ENCODE data around the gene BLCAP.
"Not testable (repeated sequence)": the region's sequence is repeated elsewhere in the genome, so short reads cannot be mapped to it uniquely, and the experiment has no call there.

The BLCAP gene

GRCh38 chr20:37498066-37498665, 29.5 kb downstream of the BLCAP start:
- ChIA-PET POLR2A (no interaction called here), CTCF (interaction anchor here (0.9 to 1.1 kb wide), 2 partner anchors 13 to 34 kb away, joined by 3 read pairs; no protein-coding TSS in a partner anchor)
- no peak for DNase-seq
- WGBS (ENCODE audit: insufficient coverage), result no CpG with 5 or more reads among the region's 2 CpGs
- no peaks in the 10 kb centered on the region for H3K9me3 ChIP-seq (ENCODE audit: control extremely low read depth in 1 of 5, control insufficient read depth in 4 of 5, insufficient read depth in 2 of 5, low read depth in 1 of 5, low read length in 4 of 5)
- H3K4me3 ChIP-seq (ENCODE audit: control insufficient read depth in 1 of 7, extremely low read depth in 1 of 7, insufficient read depth in 4 of 7, low read depth in 2 of 7, low read length in 6 of 7), result no peak overlapping the region
- H3K27ac ChIP-seq (ENCODE audit: insufficient read depth in 1 of 2, low read depth in 1 of 2, low read length in 2 of 2, poor library complexity in 1 of 2, severe bottlenecking in 2 of 2), result no peak overlapping the region
- H3K36me3 ChIP-seq (ENCODE audit: control insufficient read depth in 4 of 4, insufficient read depth in 4 of 4, low read length in 3 of 4), result peaks cover 0 to 3% (median 0%) of the 10 kb centered on the region in 4 experiments
- no peaks in the 10 kb centered on the region for H3K27me3 ChIP-seq (replicated peaks in 2 of 5; ENCODE audit: control insufficient read depth in 4 of 5, insufficient read depth in 5 of 5, low read length in 4 of 5)
- H3K4me1 ChIP-seq (ENCODE audit: control extremely low read depth in 1 of 4, control insufficient read depth in 4 of 4, insufficient read depth in 4 of 4, low read length in 3 of 4), result no peaks in the 10 kb centered on the region

- 95% methylated on average over 5 of the region's 5 CpGs for WGBS (ENCODE audit: insufficient coverage)
- H3K4me1 ChIP-seq (ENCODE audit: control extremely low read depth in 1 of 4, control insufficient read depth in 4 of 4, insufficient read depth in 4 of 4, low read length in 3 of 4), result no peaks in the 10 kb centered on the region
- H3K27me3 ChIP-seq (replicated peaks in 2 of 5; ENCODE audit: control insufficient read depth in 4 of 5, insufficient read depth in 5 of 5, low read length in 4 of 5), result no peaks in the 10 kb centered on the region
- no peak overlapping the region for H3K4me3 ChIP-seq (ENCODE audit: control insufficient read depth in 1 of 7, extremely low read depth in 1 of 7, insufficient read depth in 4 of 7, low read depth in 2 of 7, low read length in 6 of 7)
- POLR2A ChIA-PET, result no interaction called here
- DNase-seq, result no peak
- CTCF ChIA-PET, result no interaction called here
- H3K27ac ChIP-seq (ENCODE audit: insufficient read depth in 1 of 2, low read depth in 1 of 2, low read length in 2 of 2, poor library complexity in 1 of 2, severe bottlenecking in 2 of 2), result no peak overlapping the region
- peaks cover 0 to 3% (median 0%) of the 10 kb centered on the region in 4 experiments for H3K36me3 ChIP-seq (ENCODE audit: control insufficient read depth in 4 of 4, insufficient read depth in 4 of 4, low read length in 3 of 4)
- no peaks in the 10 kb centered on the region for H3K9me3 ChIP-seq (ENCODE audit: control extremely low read depth in 1 of 5, control insufficient read depth in 4 of 5, insufficient read depth in 2 of 5, low read depth in 1 of 5, low read length in 4 of 5)
These were observed 32.9 kb downstream of the BLCAP start for GRCh38 chr20:37494796-37495195.

- H3K27me3 ChIP-seq (replicated peaks in 2 of 5; ENCODE audit: control insufficient read depth in 4 of 5, insufficient read depth in 5 of 5, low read length in 4 of 5), result no peaks in the 10 kb centered on the region
- 95% methylated on average over 8 of the region's 8 CpGs for WGBS (ENCODE audit: insufficient coverage)
- H3K27ac ChIP-seq (ENCODE audit: insufficient read depth in 1 of 2, low read depth in 1 of 2, low read length in 2 of 2, poor library complexity in 1 of 2, severe bottlenecking in 2 of 2), result no peak overlapping the region
- no peaks in the 10 kb centered on the region for H3K9me3 ChIP-seq (ENCODE audit: control extremely low read depth in 1 of 5, control insufficient read depth in 4 of 5, insufficient read depth in 2 of 5, low read depth in 1 of 5, low read length in 4 of 5)
- POLR2A ChIA-PET, result no interaction called here
- CTCF ChIA-PET, result no interaction called here
- H3K4me3 ChIP-seq (ENCODE audit: control insufficient read depth in 1 of 7, extremely low read depth in 1 of 7, insufficient read depth in 4 of 7, low read depth in 2 of 7, low read length in 6 of 7), result no peak overlapping the region
- peaks cover 0 to 3% (median 0%) of the 10 kb centered on the region in 4 experiments for H3K36me3 ChIP-seq (ENCODE audit: control insufficient read depth in 4 of 4, insufficient read depth in 4 of 4, low read length in 3 of 4)
- no peak for DNase-seq
- no peaks in the 10 kb centered on the region for H3K4me1 ChIP-seq (ENCODE audit: control extremely low read depth in 1 of 4, control insufficient read depth in 4 of 4, insufficient read depth in 4 of 4, low read length in 3 of 4)
These were observed 33.4 kb downstream of the BLCAP start for GRCh38 chr20:37494301-37494700.

GRCh38 chr20:37492945-37493344, 34.7 kb downstream of the BLCAP start:
- POLR2A ChIA-PET, result no interaction called here

GRCh38 chr20:37492096-37492625, 35.5 kb downstream of the BLCAP start:
- no peak for DNase-seq

More at GRCh38 chr20:37492945-37493344, 34.7 kb downstream of the BLCAP start:
- Histone ChIP-seq H3K9me3 (ENCODE audit: control extremely low read depth in 1 of 5, control insufficient read depth in 4 of 5, insufficient read depth in 2 of 5, low read depth in 1 of 5, low read length in 4 of 5) (no peaks in the 10 kb centered on the region), H3K27me3 (replicated peaks in 2 of 5; ENCODE audit: control insufficient read depth in 4 of 5, insufficient read depth in 5 of 5, low read length in 4 of 5) (no peaks in the 10 kb centered on the region), H3K27ac (ENCODE audit: insufficient read depth in 1 of 2, low read depth in 1 of 2, low read length in 2 of 2, poor library complexity in 1 of 2, severe bottlenecking in 2 of 2) (no peak overlapping the region), H3K36me3 (ENCODE audit: control insufficient read depth in 4 of 4, insufficient read depth in 4 of 4, low read length in 3 of 4) (peaks cover 0 to 3% (median 0%) of the 10 kb centered on the region in 4 experiments), H3K4me1 (ENCODE audit: control extremely low read depth in 1 of 4, control insufficient read depth in 4 of 4, insufficient read depth in 4 of 4, low read length in 3 of 4) (no peaks in the 10 kb centered on the region), H3K4me3 (ENCODE audit: control insufficient read depth in 1 of 7, extremely low read depth in 1 of 7, insufficient read depth in 4 of 7, low read depth in 2 of 7, low read length in 6 of 7) (no peak overlapping the region)
- WGBS (ENCODE audit: insufficient coverage), result no CpG with 5 or more reads among the region's 2 CpGs
- CTCF ChIA-PET, result no interaction called here
- DNase-seq, result no peak

GRCh38 chr20:37490663-37491350, 36.9 kb downstream of the BLCAP start:
- 95% methylated on average over 7 of the region's 7 CpGs for WGBS (ENCODE audit: insufficient coverage)
- Histone ChIP-seq H3K9me3 (ENCODE audit: control extremely low read depth in 1 of 5, control insufficient read depth in 4 of 5, insufficient read depth in 2 of 5, low read depth in 1 of 5, low read length in 4 of 5) (no peaks in the 10 kb centered on the region), H3K4me3 (ENCODE audit: control insufficient read depth in 1 of 7, extremely low read depth in 1 of 7, insufficient read depth in 4 of 7, low read depth in 2 of 7, low read length in 6 of 7) (no peak overlapping the region), H3K36me3 (ENCODE audit: control insufficient read depth in 4 of 4, insufficient read depth in 4 of 4, low read length in 3 of 4) (peaks cover 0 to 3% (median 0%) of the 10 kb centered on the region in 4 experiments), H3K27ac (ENCODE audit: insufficient read depth in 1 of 2, low read depth in 1 of 2, low read length in 2 of 2, poor library complexity in 1 of 2, severe bottlenecking in 2 of 2) (no peak overlapping the region), H3K4me1 (ENCODE audit: control extremely low read depth in 1 of 4, control insufficient read depth in 4 of 4, insufficient read depth in 4 of 4, low read length in 3 of 4) (no peaks in the 10 kb centered on the region), H3K27me3 (replicated peaks in 2 of 5; ENCODE audit: control insufficient read depth in 4 of 5, insufficient read depth in 5 of 5, low read length in 4 of 5) (no peaks in the 10 kb centered on the region)
- DNase-seq, result no peak
- ChIA-PET CTCF (no interaction called here), POLR2A (interaction anchor here (0.6 kb wide), 1 partner anchor 1162 kb away, joined by 3 read pairs; no protein-coding TSS in a partner anchor)

More at GRCh38 chr20:37492096-37492625, 35.5 kb downstream of the BLCAP start:
- no peaks in the 10 kb centered on the region for H3K4me1 ChIP-seq (ENCODE audit: control extremely low read depth in 1 of 4, control insufficient read depth in 4 of 4, insufficient read depth in 4 of 4, low read length in 3 of 4)
- ChIA-PET CTCF (interaction anchor here (1.0 kb wide), 1 partner anchor 28 kb away, joined by 3 read pairs; no protein-coding TSS in a partner anchor), POLR2A (no interaction called here)
- no peak overlapping the region for H3K27ac ChIP-seq (ENCODE audit: insufficient read depth in 1 of 2, low read depth in 1 of 2, low read length in 2 of 2, poor library complexity in 1 of 2, severe bottlenecking in 2 of 2)
- no peaks in the 10 kb centered on the region for H3K9me3 ChIP-seq (ENCODE audit: control extremely low read depth in 1 of 5, control insufficient read depth in 4 of 5, insufficient read depth in 2 of 5, low read depth in 1 of 5, low read length in 4 of 5)
- peaks cover 0 to 3% (median 0%) of the 10 kb centered on the region in 4 experiments for H3K36me3 ChIP-seq (ENCODE audit: control insufficient read depth in 4 of 4, insufficient read depth in 4 of 4, low read length in 3 of 4)
- WGBS (ENCODE audit: insufficient coverage), result 90% methylated on average over 4 of the region's 6 CpGs
- H3K4me3 ChIP-seq (ENCODE audit: control insufficient read depth in 1 of 7, extremely low read depth in 1 of 7, insufficient read depth in 4 of 7, low read depth in 2 of 7, low read length in 6 of 7), result no peak overlapping the region
- H3K27me3 ChIP-seq (replicated peaks in 2 of 5; ENCODE audit: control insufficient read depth in 4 of 5, insufficient read depth in 5 of 5, low read length in 4 of 5), result no peaks in the 10 kb centered on the region

GRCh38 chr20:37486209-37486608, 41.5 kb downstream of the BLCAP start:
- H3K4me1 ChIP-seq (ENCODE audit: control extremely low read depth in 1 of 4, control insufficient read depth in 4 of 4, insufficient read depth in 4 of 4, low read length in 3 of 4); POLR2A ChIA-PET; DNase-seq; H3K9me3 ChIP-seq (ENCODE audit: control extremely low read depth in 1 of 5, control insufficient read depth in 4 of 5, insufficient read depth in 2 of 5, low read depth in 1 of 5, low read length in 4 of 5); H3K36me3 ChIP-seq (ENCODE audit: control insufficient read depth in 4 of 4, insufficient read depth in 4 of 4, low read length in 3 of 4); H3K27ac ChIP-seq (ENCODE audit: insufficient read depth in 1 of 2, low read depth in 1 of 2, low read length in 2 of 2, poor library complexity in 1 of 2, severe bottlenecking in 2 of 2); CTCF ChIA-PET; H3K27me3 ChIP-seq (replicated peaks in 2 of 5; ENCODE audit: control insufficient read depth in 4 of 5, insufficient read depth in 5 of 5, low read length in 4 of 5); H3K4me3 ChIP-seq (ENCODE audit: control insufficient read depth in 1 of 7, extremely low read depth in 1 of 7, insufficient read depth in 4 of 7, low read depth in 2 of 7, low read length in 6 of 7): not testable (repeated sequence)
- WGBS (ENCODE audit: insufficient coverage), result no CpG with 5 or more reads among the region's 1 CpG
